PC-3 (cell line): ENCODE results near the gene DENND2A. TPM values are rescaled to one million over a fixed set of nuclear protein-coding genes. Genes with fewer than 3 reads are reported as not detected.
A peak's percentile ranks its signal among the peaks of the same experiment; 100 is the strongest.
"Not testable (repeated sequence)": the region's sequence is repeated elsewhere in the genome, so short reads cannot be mapped to it uniquely, and the experiment has no call there.

Experiments used
- ATAC-seq: fragments of 200-7000 bp; cut with Tn5 transposase; 2 replicates; pipeline ENCODE4 v1.9.1; 2020; ENCODE audit warnings: mild to moderate bottlenecking, moderate library complexity
- BruUV-seq: library from RNA; stranded (reverse); fragments of 400-500 nt; replicated peaks from 2 replicates; lab custom pipeline; 2021; lab: Mats Ljungman, UMichigan
- CTCF ChIA-PET: fragments of 300-600 bp; sonication (Branson Sonifier 250); formaldehyde crosslinking; loops from one replicate; lab custom pipeline; 2022; ENCODE audit warnings: antibody characterized with exemption; lab: Charles Lee
- POLR2A ChIA-PET: fragments of 300-600 bp; sonication (Branson Sonifier 250); formaldehyde crosslinking; loops from one replicate; lab custom pipeline; 2022; ENCODE audit warnings: antibody characterized with exemption; ENCODE audit not compliant: unreplicated experiment; lab: Charles Lee
- DNase-seq: peaks from one replicate; pipeline ENCODE4 v3.0.0-alpha.2; 2015
- H2AFZ ChIP-seq: fragments of 300-600 bp; sonication (generic); 2 replicates; pipeline ENCODE4 v1.6.0; 2016; ENCODE audit warnings: antibody characterized with exemption, low read length
- H3F3A ChIP-seq: fragments of 300-600 bp; sonication (generic); one replicate; pipeline ENCODE4 v1.6.0; 2017; ENCODE audit warnings: antibody characterized with exemption, low read length, control low read depth, mild to moderate bottlenecking; ENCODE audit not compliant: unreplicated experiment
- H3K27ac ChIP-seq: fragments of 300-600 bp; sonication (generic); 2 replicates; pipeline ENCODE4 v1.5.1; 2016; ENCODE audit warnings: mild to moderate bottlenecking, low read length
- H3K27me3 ChIP-seq: fragments of 300-600 bp; sonication (generic); 2 replicates; pipeline ENCODE4 v1.6.1; 2016; ENCODE audit warnings: low read length, mixed read lengths
- H3K36me3 ChIP-seq: fragments of 300-600 bp; sonication (generic); 2 replicates; pipeline ENCODE4 v1.6.1; 2016; ENCODE audit warnings: low read depth, mixed run types, low read length, mixed read lengths
- H3K4me1 ChIP-seq: fragments of 300-600 bp; sonication (generic); 2 replicates; pipeline ENCODE4 v1.5.1; 2016; ENCODE audit warnings: low read length; ENCODE audit not compliant: insufficient read depth
- H3K4me2 ChIP-seq: fragments of 300-600 bp; sonication (generic); 2 replicates; pipeline ENCODE4 v1.6.0; 2016; ENCODE audit warnings: low read length
- H3K4me3 ChIP-seq: fragments of 300-600 bp; sonication (generic); 2 replicates; pipeline ENCODE4 v1.5.1; 2016; ENCODE audit warnings: mild to moderate bottlenecking, low read length, mixed read lengths
- H3K79me2 ChIP-seq: fragments of 300-600 bp; sonication (generic); 2 replicates; pipeline ENCODE4 v1.6.1; 2017; ENCODE audit warnings: low read length, mixed read lengths
- H3K9ac ChIP-seq: fragments of 300-600 bp; sonication (generic); 2 replicates; pipeline ENCODE4 v1.6.0; 2016; ENCODE audit warnings: mild to moderate bottlenecking, low read length
- H3K9me2 ChIP-seq: fragments of 300-600 bp; sonication (generic); replicated peaks from 2 replicates; pipeline ENCODE4 v1.6.1; 2016; ENCODE audit warnings: mixed run types, low read length, mixed read lengths
- H3K9me3 ChIP-seq: fragments of 300-600 bp; sonication (generic); 2 replicates; pipeline ENCODE4 v1.6.1; 2016; ENCODE audit warnings: low read length, mixed read lengths
- H4K20me1 ChIP-seq: fragments of 300-600 bp; sonication (generic); 2 replicates; pipeline ENCODE4 v1.6.1; 2016; ENCODE audit warnings: low read length, mixed read lengths
- CTCF ChIP-seq: fragments of 300-600 bp; sonication (generic); conservative IDR thresholded peaks from 2 replicates; pipeline ENCODE4 v1.5.1; 2017; ENCODE audit warnings: antibody characterized with exemption, low read depth, mild to moderate bottlenecking, low read length
- EZH2 ChIP-seq: fragments of 300-600 bp; sonication (generic); IDR thresholded peaks from one replicate; pipeline ENCODE4 v1.6.1; 2017; ENCODE audit warnings: antibody characterized with exemption, mild to moderate bottlenecking, low read length; ENCODE audit not compliant: unreplicated experiment
- EZH2phosphoT487 ChIP-seq: fragments of 300-600 bp; sonication (generic); IDR thresholded peaks from 2 replicates; pipeline ENCODE4 v1.6.1; 2018; ENCODE audit warnings: mild to moderate bottlenecking, antibody characterized with exemption, low read length, borderline replicate concordance
- intact Hi-C: fragments of 100-400 bp; cut with micrococcal nuclease; formaldehyde crosslinking; loops from 2 replicates; pipeline ENCODE4 v1.9.0; 2023
- total RNA-seq: library from RNA; depleted of rRNA; stranded (reverse); fragments of >200 nt; gene quantifications from 2 replicates; pipeline ENCODE4 v1.2.3, GENCODE V29; 2014

The DENND2A gene
- total RNA-seq, 1 experiment from 2014 or later, result 8.9 TPM

GRCh38 chr7:140646931-140647647 is 6.5 kb upstream of the DENND2A start:
- DNase-seq (no peak), ATAC-seq (peak; percentile 53; the same call in 1 of the 2 replicates)
- Histone ChIP-seq H3K27ac (no peak overlapping the region), H3K4me3 (no peak overlapping the region), H4K20me1 (no peaks in the 10 kb centered on the region), H3K4me2 (no peak overlapping the region), H3K36me3 (no peaks in the 10 kb centered on the region), H3K9me3 (no peaks in the 10 kb centered on the region), H3K9ac (no peak overlapping the region), H3K9me2 (no peaks in the 10 kb centered on the region), H3K79me2 (no peaks in the 10 kb centered on the region), H3K27me3 (no peaks in the 10 kb centered on the region), H3K4me1 (peaks cover 17% of the 10 kb centered on the region), H2AFZ (no peak overlapping the region), H3F3A (no peaks in the 10 kb centered on the region)
- ChIA-PET POLR2A (no interaction called here), CTCF (interaction anchor here (0.7 kb wide), 1 partner anchor 80 kb away, joined by 10 read pairs; no protein-coding TSS in a partner anchor)
- BruUV-seq, result no TSS peak
- intact Hi-C loops, result no loop called here
- TF ChIP-seq CTCF, result peak; percentile 62
- TF ChIP-seq EZH2phosphoT487, result no peak
- TF ChIP-seq EZH2, result no peak

GRCh38 chr7:140645166-140645900 is 4.7 kb upstream of the DENND2A start:
- Histone ChIP-seq H2AFZ (no peak overlapping the region), H3K36me3 (no peaks in the 10 kb centered on the region), H3K9me2 (no peaks in the 10 kb centered on the region), H3K27me3 (no peaks in the 10 kb centered on the region), H3K79me2 (no peaks in the 10 kb centered on the region), H3K27ac (no peak overlapping the region), H3F3A (no peaks in the 10 kb centered on the region), H3K4me3 (no peak overlapping the region), H4K20me1 (no peaks in the 10 kb centered on the region), H3K9me3 (no peaks in the 10 kb centered on the region), H3K4me2 (no peak overlapping the region), H3K4me1 (peaks cover 13% of the 10 kb centered on the region), H3K9ac (no peak overlapping the region)
- POLR2A ChIA-PET, result no interaction called here
- TF ChIP-seq CTCF (peak; percentile 51), EZH2 (no peak)
- intact Hi-C loops, result no loop called here
- no peak for ATAC-seq
- BruUV-seq, result no TSS peak
- no peak for DNase-seq
- CTCF ChIA-PET, result no interaction called here

GRCh38 chr7:140644761-140645160 is 4.1 kb upstream of the DENND2A start:
- H3K4me3 ChIP-seq, H3K27me3 ChIP-seq, H3K4me2 ChIP-seq, H3F3A ChIP-seq, BruUV-seq, POLR2A ChIA-PET, H4K20me1 ChIP-seq, CTCF ChIA-PET, H3K9me3 ChIP-seq, ATAC-seq, H3K27ac ChIP-seq, H2AFZ ChIP-seq, H3K9me2 ChIP-seq, H3K79me2 ChIP-seq, H3K9ac ChIP-seq, DNase-seq, H3K36me3 ChIP-seq, intact Hi-C loops: not testable (repeated sequence)
- H3K4me1 ChIP-seq, result peaks cover 11% of the 10 kb centered on the region
